ENCODE data around the gene LMCD1.

Gene LMCD1

DNA sequence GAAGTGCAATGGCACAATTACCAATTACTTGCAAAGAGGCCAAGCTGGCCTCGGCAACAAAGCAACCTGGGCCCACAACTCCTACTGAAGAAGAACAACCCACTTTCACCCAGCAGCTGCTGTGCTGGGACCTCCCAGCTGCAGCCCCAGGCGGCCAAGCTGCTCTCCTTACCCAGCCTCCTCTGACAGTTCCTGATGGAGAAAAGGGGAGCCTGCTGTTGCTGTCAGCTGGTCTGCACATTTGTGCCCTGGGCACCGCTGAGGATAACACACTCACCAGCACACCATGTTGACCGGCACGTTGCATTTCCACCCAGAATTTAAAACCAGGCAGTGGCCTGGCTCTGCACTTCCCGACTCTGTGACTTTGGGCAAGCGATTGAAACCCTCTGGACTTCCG lies 109.3 kb downstream of the LMCD1 start:
- DNase-seq = no peak

DNA sequence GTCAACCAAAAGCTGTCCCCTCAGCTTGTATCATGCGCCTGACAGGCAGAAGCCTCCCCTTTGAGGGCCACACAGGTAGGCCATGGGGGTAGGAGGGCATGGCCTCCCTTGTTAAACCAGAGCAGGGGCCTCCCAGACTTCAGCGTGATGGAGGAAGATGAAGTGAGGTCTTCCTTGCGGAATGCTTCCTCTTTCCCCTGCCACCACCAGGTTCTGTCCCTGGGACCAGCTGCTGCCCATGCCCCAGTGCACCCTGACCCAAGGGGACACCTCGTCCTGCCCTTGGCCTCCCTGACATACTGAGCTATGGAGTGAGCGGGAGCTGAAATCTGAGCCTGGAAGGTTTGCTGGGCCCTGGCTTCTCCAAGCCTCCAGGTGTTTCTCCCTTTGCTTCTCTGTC lies 116.3 kb downstream of the LMCD1 start:
- DNase-seq = no peak

DNA sequence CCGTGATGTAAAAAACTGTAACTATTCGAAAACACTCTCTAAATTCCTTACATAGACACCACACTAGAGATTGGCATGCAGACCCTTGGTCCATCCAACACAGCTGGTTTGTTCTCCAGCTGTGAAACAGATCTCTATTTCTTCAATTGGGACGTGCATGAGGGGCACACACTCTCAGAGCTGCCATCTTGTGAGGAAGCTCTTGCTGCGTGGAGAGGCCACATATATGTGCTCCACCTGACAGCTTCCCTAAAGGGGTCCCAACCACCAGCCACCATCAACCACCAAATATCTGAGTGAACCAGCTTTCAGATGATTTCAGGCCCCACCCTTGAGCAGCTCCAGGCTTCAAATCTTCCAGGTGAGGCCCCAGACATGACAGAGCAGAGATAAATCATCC lies 117.3 kb downstream of the LMCD1 start:
- DNase-seq = no peak

DNA sequence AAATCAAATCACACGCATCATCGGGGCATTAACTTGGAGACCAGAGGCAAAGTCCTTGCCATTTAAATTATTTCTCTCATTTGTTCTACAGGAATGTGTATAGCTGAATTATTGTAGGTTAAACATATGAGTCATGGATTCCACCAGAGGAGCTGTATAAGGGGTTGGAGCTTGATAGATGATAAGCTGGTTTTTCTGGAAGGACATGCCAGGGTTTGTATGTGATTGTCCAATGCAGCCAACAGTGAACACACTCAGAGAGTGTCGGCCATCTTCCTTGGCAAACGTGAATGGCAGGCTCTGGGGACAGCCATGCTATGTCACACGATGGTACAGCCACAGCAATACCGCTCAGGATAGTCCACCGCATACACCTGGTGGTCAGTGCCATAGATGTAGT lies 117.9 kb downstream of the LMCD1 start:
- DNase-seq = no peak

DNA sequence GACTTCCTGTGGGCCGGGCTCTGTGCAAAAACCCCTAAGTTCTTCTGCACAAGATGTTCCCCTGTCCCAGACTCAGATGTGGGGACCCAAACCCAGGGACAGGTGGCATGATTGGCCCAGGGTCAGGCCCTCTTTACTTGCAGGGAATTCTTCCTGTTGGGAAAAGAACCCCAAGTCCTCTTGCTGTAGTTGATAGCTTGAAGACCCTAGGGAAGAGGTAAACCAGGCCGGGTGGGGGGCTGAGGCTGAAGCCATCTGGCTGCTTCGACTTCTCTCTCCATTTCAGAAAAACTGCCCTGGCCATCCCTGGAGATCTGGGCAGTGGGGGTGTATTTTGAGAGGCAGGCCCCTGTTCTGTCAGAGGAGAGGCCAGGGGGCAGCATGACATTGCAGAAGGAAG lies 119.5 kb downstream of the LMCD1 start:
- no peak for DNase-seq

DNA sequence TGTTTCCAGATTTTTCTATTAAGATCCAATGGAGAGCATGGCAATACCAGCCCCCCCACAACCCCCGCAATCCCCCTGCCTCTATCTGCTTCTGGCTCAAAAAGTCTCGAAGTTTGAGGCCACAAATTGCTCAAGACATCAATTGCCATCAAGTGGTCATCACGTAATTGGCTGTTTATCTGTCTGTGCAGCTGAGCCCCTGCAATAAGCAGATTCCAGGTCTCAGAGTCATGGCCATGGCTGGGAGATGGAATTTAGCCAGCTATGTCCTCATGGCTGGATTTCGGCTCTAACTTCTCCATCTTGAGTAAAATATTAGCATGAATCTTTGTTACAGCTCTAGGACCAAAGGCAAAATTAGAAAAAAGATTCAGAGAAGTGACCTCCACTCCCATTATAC lies 120.2 kb downstream of the LMCD1 start:
- DNase-seq = no peak

DNA sequence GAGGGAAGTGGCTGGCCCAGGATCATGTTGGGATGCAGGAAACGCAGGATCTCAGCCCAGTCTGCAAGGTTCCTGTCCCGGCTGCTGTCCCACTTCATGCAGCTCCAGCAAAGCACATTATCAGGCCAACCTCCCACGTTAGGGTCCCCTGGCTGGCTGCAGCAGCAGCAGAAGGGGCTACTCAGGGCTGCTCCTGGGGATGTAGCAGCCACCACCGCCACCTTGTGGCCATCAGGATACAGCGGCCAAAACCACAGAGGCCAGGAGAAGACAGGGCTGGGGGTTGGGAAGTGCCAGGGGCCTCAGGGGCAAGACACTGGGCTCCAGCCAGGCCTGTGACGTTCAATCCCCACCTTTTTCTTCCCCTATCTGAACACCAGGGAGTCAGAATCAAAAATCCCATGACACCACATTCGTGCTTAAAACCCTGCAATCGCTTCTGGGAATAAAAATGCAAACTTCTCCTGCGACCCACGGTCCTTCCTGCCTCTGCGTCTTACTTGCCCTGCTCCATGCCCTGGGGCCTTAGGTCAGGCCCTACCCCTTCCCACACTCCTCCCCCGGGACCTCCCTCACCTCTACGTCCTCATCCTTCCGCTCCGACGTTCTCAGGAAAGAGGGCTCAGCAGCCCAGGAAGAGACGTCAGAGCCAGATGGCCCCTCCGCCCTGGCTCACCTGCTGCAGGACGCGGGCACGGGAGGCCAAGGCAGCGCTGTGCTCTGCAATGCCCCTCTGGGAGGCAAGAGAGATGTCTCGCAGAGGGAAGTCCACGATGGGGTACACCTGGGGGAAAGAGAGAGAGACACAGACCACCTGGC lies 121.5 kb downstream of the LMCD1 start:
- peak in 49 of 56 donors; percentile 6 to 74 (median 32) for DNase-seq

DNA sequence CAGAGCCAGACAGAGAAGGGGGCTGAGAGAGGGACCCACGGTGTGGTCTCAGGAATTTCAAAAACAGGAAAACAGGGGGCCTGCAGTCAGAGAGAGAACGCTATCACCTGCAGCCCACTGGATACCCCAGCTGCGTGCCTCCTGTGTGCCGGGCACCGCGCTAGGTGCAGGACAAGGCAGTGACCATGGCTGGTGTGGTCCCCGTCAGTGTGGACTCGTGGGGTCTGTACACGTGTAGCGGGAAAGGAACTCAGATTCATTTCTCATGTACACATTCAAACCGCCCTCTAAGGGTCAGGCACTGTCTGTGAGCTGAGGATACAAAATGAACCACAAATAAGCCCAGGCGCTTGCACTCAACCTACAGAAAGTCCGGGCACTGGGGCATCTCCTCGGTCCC lies 122.1 kb downstream of the LMCD1 start:
- DNase-seq = no peak
